Upper lobe of left lung (tissue), 6 donors: ENCODE data around the gene SLC25A34. TPM values are rescaled to one million over a fixed set of nuclear protein-coding genes. Genes with fewer than 3 reads are reported as not detected.

Experiments
- ATAC-seq, 2 donors: fragments of 200-7000 bp; cut with Tn5 transposase; one replicate each; pipeline ENCODE4 v1.9.1; 2022; ENCODE audit warnings: mild to moderate bottlenecking in 2 of 2, moderate library complexity in 2 of 2; ENCODE audit not compliant: low FRiP score in 2 of 2
- DNase-seq, 2 donors: peaks; one replicate each; pipeline ENCODE4 v3.0.0-alpha.2; 2019 to 2020
- H3K27ac ChIP-seq, 4 donors: fragments of 200-600 bp; sonication (generic); one replicate each; pipeline ENCODE4 v1.5.1; 2016 to 2019
- H3K27me3 ChIP-seq, 4 donors: fragments of 200-600 bp; sonication (generic); one replicate each; pipeline ENCODE4 v1.5.1; 2017 to 2019
- H3K36me3 ChIP-seq, 4 donors: fragments of 200-600 bp; sonication (generic); one replicate each; pipeline ENCODE4 v1.5.1; 2016 to 2019
- H3K4me1 ChIP-seq, 4 donors: fragments of 200-600 bp; sonication (generic); one replicate each; pipeline ENCODE4 v1.5.1; 2018 to 2019
- H3K4me3 ChIP-seq, 4 donors: fragments of 200-600 bp; sonication (generic); one replicate each; pipeline ENCODE4 v1.5.1; 2017 to 2019; ENCODE audit warnings: mild to moderate bottlenecking in 2 of 4, moderate library complexity in 1 of 4
- H3K9me3 ChIP-seq, 4 donors: fragments of 200-600 bp; sonication (generic); one replicate each; pipeline ENCODE4 v1.5.1; 2018 to 2019
- EP300 ChIP-seq, 4 donors: sonication (generic); formaldehyde crosslinking; IDR thresholded peaks; one replicate each; pipeline ENCODE4 v1.5.1; 2017; ENCODE audit warnings: antibody characterized with exemption in 4 of 4, control low read depth in 2 of 4
- POLR2A ChIP-seq, 4 donors: fragments of 450-650 bp; IDR thresholded peaks; one replicate each; pipeline ENCODE4 v1.5.1; 2016 to 2017; ENCODE audit warnings: antibody characterized with exemption in 4 of 4, mild to moderate bottlenecking in 2 of 4
- POLR2AphosphoS5 ChIP-seq, 2 donors: sonication (generic); formaldehyde crosslinking; IDR thresholded peaks; one replicate each; pipeline ENCODE4 v1.5.1; 2017; ENCODE audit warnings: antibody characterized with exemption in 2 of 2
- WGBS, 2 donors: methylation state at CpG; one replicate each; pipeline ENCODE4 v1.1.5; 2017 to 2018; 5-methylcytosine and 5-hydroxymethylcytosine counted together
- total RNA-seq, 6 donors: library from RNA; depleted of rRNA in 4 of 6; stranded (reverse); fragments of >200 nt in 4 of 6; gene quantifications; one replicate each; pipeline versions ENCODE4 v1.1.0 to v1.2.1, GENCODE V29; 2016 to 2021
- TF ChIP-seq, protein P1 (sequence below), 6 experiments: fragments of 450-650 bp in 4 of 6; fragments of 200-600 bp in 2 of 6; sonication (generic) in 2 of 6; IDR thresholded peaks; one replicate each; pipeline ENCODE4 v1.5.1; 2016 to 2019; ENCODE audit warnings: antibody characterized with exemption in 6 of 6
- donor health status: DM: no; HTN: no; CAD: no; lungs with moderate emphysema.
- donor health status: DM: no; HTN: yes; CAD: no; lungs with severe emphysema.

Gene SLC25A34
- total RNA-seq, 6 donors from 2014 or later = 1.5 to 12.1 (median 4.3) TPM

DNA sequence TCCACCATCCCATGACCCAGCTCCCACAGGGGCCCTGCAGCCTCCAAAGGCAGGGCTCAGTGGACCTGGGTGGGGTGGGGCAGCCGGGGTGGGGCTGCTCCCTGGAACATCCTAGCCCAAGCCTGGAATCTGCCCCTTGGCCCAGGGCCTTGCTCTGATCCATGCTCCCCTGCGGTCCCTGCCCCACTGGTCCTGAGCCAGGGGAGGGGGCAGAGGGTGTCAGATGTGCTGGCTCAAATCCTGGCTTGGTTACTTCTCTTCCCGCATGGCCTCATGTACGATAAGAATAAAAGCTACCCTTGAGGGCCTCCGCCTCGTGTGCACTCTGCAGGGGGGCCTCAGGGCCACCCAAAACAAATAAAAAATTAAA, 819 bp downstream of the SLC25A34 start:
- ATAC-seq = no peak

DNA sequence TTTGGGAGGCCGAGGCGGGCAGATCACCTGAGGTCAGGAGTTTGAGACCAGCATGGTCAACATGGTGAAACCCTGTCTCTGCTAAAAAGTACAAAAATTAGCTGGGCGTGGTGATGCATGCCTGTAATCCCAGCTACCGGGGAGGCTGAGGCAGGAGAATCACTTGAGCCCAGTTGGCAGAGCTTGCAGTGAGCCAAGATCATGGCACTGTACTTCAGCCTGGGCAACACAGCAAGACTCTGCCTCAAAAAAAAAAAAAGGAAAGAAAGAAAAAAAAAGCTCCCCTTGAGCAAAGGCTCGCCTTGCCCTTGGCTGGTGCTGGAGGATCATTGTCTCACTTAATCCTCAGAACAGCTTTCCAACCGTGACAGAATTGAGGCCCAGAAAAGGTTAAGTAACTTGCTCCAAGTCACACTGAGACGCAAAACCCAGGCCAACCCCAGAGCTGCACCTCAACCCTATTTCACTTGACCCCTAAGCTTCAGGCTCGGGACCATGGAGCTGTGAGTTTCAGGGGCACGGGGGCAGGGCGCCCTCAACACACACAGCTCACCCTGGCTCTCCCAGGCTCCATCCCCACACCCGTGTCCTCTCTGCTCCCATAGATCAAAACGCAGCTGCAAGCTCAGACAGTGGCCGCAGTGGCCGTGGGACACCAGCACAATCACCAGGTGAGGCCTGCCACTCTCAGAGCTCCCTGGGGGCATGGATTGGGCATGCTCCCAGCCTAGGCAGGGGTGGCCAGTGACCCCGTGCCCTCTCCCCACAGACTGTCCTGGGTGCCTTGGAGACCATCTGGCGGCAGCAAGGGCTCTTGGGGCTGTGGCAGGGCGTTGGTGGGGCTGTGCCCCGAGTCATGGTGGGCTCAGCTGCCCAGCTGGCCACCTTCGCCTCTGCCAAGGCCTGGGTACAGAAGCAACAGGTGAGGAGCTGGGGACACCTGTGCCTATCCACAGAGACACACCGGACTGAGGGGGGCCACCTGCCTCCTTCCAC, 1.6 kb downstream of the SLC25A34 start:
- ATAC-seq (no peak), DNase-seq (peak in 1 of 2 donors; percentile 72)
- H3K4me3 ChIP-seq = no peak overlapping the region
- H3K9me3 ChIP-seq = no peaks in the 10 kb centered on the region
- H3K36me3 ChIP-seq = peaks cover 7 to 27% (median 20%) of the 10 kb centered on the region in 4 donors
- H3K27me3 ChIP-seq = no peaks in the 10 kb centered on the region
- no peak overlapping the region for H3K27ac ChIP-seq
- WGBS, 2 donors = 80 to 89% methylated on average over 12 to 16 of the region's 20 CpGs
- no peak for TF ChIP-seq POLR2AphosphoS5 (IDR thresholded peaks at IDR 0.05)
- TF ChIP-seq, protein P1, sequence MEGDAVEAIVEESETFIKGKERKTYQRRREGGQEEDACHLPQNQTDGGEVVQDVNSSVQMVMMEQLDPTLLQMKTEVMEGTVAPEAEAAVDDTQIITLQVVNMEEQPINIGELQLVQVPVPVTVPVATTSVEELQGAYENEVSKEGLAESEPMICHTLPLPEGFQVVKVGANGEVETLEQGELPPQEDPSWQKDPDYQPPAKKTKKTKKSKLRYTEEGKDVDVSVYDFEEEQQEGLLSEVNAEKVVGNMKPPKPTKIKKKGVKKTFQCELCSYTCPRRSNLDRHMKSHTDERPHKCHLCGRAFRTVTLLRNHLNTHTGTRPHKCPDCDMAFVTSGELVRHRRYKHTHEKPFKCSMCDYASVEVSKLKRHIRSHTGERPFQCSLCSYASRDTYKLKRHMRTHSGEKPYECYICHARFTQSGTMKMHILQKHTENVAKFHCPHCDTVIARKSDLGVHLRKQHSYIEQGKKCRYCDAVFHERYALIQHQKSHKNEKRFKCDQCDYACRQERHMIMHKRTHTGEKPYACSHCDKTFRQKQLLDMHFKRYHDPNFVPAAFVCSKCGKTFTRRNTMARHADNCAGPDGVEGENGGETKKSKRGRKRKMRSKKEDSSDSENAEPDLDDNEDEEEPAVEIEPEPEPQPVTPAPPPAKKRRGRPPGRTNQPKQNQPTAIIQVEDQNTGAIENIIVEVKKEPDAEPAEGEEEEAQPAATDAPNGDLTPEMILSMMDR (IDR thresholded peaks at IDR 0.05) = no peak
- TF ChIP-seq EP300 (IDR thresholded peaks at IDR 0.05) = no peak
- TF ChIP-seq POLR2A (IDR thresholded peaks at IDR 0.05) = no peak
- H3K4me1 ChIP-seq = peaks cover 22 to 44% (median 31%) of the 10 kb centered on the region in 4 donors

More for the DNA sequence above, 819 bp downstream of the SLC25A34 start:
- H3K4me1 ChIP-seq = peaks cover 22 to 44% (median 31%) of the 10 kb centered on the region in 4 donors
- WGBS, 2 donors = 69 to 77% methylated on average over 4 to 6 of the region's 6 CpGs
- H3K27me3 ChIP-seq = no peaks in the 10 kb centered on the region
- H3K27ac ChIP-seq = peak overlapping the region in 3 of 4 donors; percentile 72 to 81 (median 76)
- H3K36me3 ChIP-seq = peaks cover 11 to 35% (median 27%) of the 10 kb centered on the region in 4 donors
- TF ChIP-seq POLR2A (IDR thresholded peaks at IDR 0.05) = no peak
- TF ChIP-seq POLR2AphosphoS5 (IDR thresholded peaks at IDR 0.05) = no peak
- TF ChIP-seq EP300 (IDR thresholded peaks at IDR 0.05) = no peak
- TF ChIP-seq, protein P1 (IDR thresholded peaks at IDR 0.05) = no peak
- H3K4me3 ChIP-seq = no peak overlapping the region
- no peak for DNase-seq
- H3K9me3 ChIP-seq = no peaks in the 10 kb centered on the region

DNA sequence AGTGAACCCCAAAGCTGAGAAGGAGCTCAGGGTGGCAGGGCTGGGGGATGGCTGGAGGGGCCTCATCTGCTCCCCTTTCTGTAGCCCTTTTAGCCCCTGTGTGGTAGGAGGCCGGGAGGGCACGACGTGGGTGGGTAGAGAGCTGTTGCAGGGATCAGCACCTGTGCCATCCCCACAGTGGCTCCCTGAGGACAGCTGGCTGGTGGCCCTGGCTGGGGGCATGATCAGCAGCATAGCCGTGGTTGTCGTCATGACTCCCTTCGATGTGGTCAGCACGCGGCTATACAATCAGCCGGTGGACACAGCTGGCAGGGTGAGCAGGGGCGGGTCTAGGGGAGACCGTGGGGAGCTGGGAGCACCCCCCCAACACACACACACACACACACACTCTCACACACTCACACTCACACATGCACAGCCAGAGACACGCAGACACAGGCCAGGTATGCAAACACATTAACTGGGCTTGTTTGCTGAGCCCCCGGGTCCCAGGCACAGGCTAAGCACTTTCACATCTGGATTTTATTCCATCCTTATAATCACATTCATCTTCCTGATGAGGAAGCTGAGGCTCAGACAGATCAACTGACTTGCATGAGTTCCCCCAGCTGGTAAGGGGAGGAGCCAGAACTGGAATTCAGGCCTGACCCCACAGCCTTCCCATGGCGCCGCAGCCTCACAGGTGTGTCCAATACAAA, 2.5 kb downstream of the SLC25A34 start:
- peak overlapping the region in 1 of 4 donors; percentile 11 for H3K27ac ChIP-seq
- ATAC-seq = no peak
- peak in 1 of 2 donors; percentile 60 for DNase-seq
- no peaks in the 10 kb centered on the region for H3K27me3 ChIP-seq
- H3K4me3 ChIP-seq = no peak overlapping the region
- no peaks in the 10 kb centered on the region for H3K9me3 ChIP-seq
- TF ChIP-seq EP300 (IDR thresholded peaks at IDR 0.05) (no peak), POLR2A (IDR thresholded peaks at IDR 0.05) (no peak), POLR2AphosphoS5 (IDR thresholded peaks at IDR 0.05) (no peak)
- TF ChIP-seq, protein P1 (IDR thresholded peaks at IDR 0.05) = no peak
- H3K4me1 ChIP-seq = peaks cover 22 to 44% (median 30%) of the 10 kb centered on the region in 4 donors
- WGBS, 2 donors = 92 to 94% methylated on average over 6 to 15 of the region's 15 CpGs
- H3K36me3 ChIP-seq = peaks cover 0 to 18% (median 11%) of the 10 kb centered on the region in 4 donors

DNA sequence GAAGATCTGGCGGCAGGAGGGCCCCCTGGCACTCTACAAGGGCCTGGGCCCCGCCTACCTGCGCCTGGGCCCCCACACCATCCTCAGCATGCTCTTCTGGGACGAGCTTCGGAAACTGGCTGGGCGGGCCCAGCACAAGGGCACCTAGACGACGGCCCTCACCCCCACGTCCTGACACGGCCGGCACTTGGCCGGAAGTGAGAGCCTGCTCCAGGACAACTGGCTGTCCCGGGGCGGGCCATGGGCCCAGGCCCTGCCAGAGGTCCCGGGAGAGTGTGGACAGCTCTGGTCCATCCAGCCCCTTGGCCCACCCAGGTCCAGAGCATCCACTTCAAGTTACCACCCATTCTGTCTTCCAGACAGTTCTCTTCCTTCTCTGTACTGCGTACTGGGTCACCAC, 3.2 kb downstream of the SLC25A34 start:
- ATAC-seq (no peak), DNase-seq (peak in 1 of 2 donors; percentile 78)
- TF ChIP-seq, protein P1 (IDR thresholded peaks at IDR 0.05) = no peak
- TF ChIP-seq POLR2AphosphoS5 (IDR thresholded peaks at IDR 0.05) (no peak), EP300 (IDR thresholded peaks at IDR 0.05) (no peak), POLR2A (IDR thresholded peaks at IDR 0.05) (no peak)
- H3K27me3 ChIP-seq = no peaks in the 10 kb centered on the region
- H3K4me3 ChIP-seq = no peak overlapping the region
- WGBS, 2 donors = 61 to 71% methylated on average over 5 to 8 of the region's 16 CpGs
- peak overlapping the region in 1 of 4 donors; percentile 11 for H3K27ac ChIP-seq
- H3K4me1 ChIP-seq = peaks cover 22 to 42% (median 30%) of the 10 kb centered on the region in 4 donors
- no peaks in the 10 kb centered on the region for H3K9me3 ChIP-seq
- peaks cover 0 to 11% (median 4%) of the 10 kb centered on the region in 4 donors for H3K36me3 ChIP-seq
